Retina (tissue), 1 donor: ENCODE data around the gene SPAG4.

ENCODE experiments used
- DNase-seq: peaks from one replicate; pipeline ENCODE4 v3.0.0-alpha.2; 2016

The SPAG4 gene

GRCh38 chr20:35625584-35626385 lies 10.2 kb downstream of the SPAG4 start:
- DNase-seq = no peak

DNA sequence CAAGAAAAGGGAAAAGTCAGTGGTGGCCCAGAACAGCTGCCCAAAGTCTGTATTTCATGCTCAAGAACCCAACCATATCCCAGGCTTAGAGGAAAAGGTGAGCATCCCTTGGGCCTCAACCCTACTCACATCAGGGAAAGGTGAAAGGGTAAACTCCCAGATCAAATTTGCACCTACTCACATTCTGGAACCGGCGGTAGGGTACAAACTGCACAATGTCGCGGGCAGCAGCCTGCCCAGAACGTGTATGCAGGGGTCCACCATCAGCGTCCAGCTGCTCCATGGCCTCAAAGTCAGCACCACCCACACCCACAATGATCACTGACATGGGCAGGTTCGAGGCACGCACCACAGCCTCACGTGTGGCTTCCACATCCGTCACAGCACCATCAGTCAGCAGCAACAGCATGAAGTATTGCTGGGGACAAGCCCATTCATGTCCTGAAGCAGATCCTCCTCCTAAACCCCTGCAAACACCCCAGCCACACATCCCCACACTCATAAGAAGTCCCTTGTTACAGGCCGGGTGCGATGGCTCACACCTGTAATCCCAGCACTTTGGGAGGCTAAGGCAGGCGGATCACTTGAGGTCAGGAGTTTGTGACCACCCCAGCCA lies 10.9 kb downstream of the SPAG4 start:
- DNase-seq = no peak

DNA sequence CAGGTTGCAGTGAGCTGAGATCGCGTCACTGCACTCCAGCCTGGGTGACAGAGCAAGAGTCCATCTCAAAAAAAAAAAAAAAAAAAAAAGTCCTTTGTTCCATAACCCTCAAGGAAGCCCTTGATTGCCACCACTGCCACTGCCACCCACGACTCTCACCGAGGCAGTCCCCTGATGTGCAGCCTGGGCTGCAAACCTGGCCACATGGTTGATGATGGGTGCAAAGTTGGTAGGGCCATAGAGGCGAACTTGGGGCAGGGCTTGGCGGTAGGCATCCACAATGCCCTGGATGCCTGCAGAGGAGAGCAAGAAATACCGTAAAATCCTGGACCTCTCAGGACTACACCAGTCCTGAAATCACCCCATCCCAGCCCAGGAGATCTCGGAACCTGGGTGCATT lies 11.5 kb downstream of the SPAG4 start:
- no peak for DNase-seq

- no peak for DNase-seq
Observed at GRCh38 chr20:35629427-35630145, 14.0 kb downstream of the SPAG4 start.

GRCh38 chr20:35630636-35631035 lies 15.0 kb downstream of the SPAG4 start:
- DNase-seq = no peak

- DNase-seq = no peak
Observed at GRCh38 chr20:35632539-35633115, 17.0 kb downstream of the SPAG4 start.

- no peak for DNase-seq
Observed at GRCh38 chr20:35635652-35636051, 20.0 kb downstream of the SPAG4 start.

GRCh38 chr20:35636095-35636494 lies 20.5 kb downstream of the SPAG4 start:
- no peak for DNase-seq

GRCh38 chr20:35637276-35637675 lies 21.6 kb downstream of the SPAG4 start:
- DNase-seq = peak; percentile 44

GRCh38 chr20:35638751-35639150 lies 23.1 kb downstream of the SPAG4 start:
- no peak for DNase-seq

DNA sequence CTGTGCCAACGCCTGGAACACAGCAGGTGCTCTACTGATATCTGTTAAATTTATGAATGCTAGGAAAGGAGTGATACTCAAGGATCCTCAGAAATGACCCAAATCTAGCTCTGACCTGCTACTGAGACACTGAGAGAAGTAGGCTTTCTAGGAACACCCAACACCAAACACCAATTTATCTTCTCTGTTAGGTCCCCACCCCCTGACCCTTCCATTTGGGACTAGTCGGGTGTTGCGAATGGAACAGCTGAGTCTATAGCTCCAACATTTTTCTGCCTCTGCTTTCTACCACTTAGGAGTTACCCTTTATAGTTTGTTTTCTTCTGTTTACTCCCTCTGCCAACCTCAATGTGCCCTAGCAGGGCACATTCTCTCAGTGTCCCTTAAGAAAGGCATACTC lies 25.1 kb downstream of the SPAG4 start:
- DNase-seq = no peak

- DNase-seq = no peak
Observed at GRCh38 chr20:35641743-35642142, 26.1 kb downstream of the SPAG4 start.

GRCh38 chr20:35643045-35643444 lies 27.4 kb downstream of the SPAG4 start:
- no peak for DNase-seq

DNA sequence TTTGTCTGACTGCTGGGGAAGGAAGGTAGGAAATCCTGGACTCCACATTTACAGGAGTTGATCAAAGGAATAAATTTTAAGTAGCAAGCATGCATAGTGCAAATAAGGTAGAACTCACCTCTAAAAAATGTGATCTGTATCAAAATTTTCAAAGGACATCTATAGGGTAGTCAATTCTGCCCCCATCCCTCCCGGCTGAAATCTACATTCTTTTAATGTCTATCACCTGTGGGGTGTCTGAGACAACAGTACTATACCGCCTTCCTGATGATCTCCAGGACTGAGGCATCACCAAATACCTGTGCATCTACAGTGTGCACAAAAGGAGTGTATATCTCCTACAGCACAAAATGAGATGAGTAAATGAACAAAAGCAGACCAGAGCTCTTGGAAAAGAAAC lies 29.2 kb downstream of the SPAG4 start:
- DNase-seq = no peak

DNA sequence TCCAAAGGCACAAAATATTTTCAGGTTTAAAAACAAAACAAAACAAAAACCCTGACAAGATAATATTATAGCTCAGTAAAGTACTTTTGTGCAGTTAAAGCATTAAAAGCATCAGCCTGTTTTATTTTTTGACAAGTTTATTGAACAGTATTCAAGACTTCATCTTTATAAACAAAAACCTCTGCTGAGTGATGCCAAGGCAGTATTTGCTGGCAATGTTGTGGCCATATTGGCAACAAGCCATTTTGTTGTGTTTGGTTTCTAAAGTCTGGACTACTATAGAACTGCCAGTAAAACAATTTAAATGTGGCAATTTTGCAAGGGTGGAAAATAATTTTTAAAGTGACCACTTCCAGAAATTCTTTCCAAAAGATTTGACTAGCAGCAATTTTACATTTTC lies 33.2 kb downstream of the SPAG4 start:
- no peak for DNase-seq

GRCh38 chr20:35650632-35651031 lies 35.0 kb downstream of the SPAG4 start:
- no peak for DNase-seq

- no peak for DNase-seq
Observed at GRCh38 chr20:35651958-35652357, 36.3 kb downstream of the SPAG4 start.

- no peak for DNase-seq
Observed at GRCh38 chr20:35652641-35653429, 37.2 kb downstream of the SPAG4 start.

DNA sequence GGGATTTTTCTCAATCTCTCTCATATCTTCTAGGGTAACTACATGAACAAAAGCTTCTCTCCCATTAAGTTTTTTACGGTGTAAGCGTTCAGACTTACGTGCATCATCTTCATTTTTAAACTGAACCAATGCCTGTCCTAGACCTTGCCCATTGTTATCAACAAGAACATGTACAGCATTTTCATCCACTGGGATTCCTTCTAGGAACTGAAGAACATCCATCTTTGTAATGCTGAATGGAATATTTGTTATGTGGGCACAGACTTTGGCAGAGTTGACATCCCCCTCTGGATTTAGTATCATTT lies 37.8 kb downstream of the SPAG4 start:
- DNase-seq = no peak

DNA sequence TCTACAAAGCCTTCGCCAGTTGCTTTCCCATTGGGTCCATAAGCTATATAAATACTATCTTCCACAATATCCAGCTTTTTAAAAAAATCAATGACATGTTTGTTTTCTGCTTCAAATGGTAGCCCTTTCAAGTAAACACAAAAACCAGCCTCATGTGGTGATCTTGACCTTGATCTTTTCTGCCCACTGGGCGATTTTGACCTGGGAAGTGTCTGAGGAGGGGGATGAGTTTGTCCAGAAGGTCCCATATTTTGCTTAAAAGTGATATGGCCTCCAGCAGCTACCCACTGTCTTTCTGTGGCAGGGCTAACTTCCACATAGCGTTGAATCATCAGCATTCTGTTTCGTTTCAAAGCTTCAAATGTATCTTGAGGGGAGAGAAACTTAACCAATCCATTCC lies 38.3 kb downstream of the SPAG4 start:
- DNase-seq = no peak

GRCh38 chr20:35654415-35654814 lies 38.8 kb downstream of the SPAG4 start:
- no peak for DNase-seq

DNA sequence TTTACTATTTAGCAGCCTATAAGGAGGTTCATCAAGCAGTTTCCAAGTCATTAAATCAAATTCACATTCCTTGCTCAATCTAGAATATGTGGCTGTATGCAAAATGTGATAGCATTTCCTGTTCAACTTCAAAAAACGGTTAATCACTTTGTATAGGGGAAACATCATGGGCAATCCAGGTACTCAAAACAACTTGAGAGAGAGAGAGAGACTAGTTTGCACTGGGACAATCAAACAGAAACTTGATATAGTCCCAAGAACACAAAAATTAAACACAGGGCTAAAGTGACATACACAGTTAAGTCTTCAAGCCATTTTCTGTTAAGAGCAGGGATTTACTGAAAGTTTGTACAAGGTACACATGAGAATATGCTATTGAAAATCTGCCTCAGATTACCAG lies 41.6 kb downstream of the SPAG4 start:
- no peak for DNase-seq
